ENCODE measurements around the gene SMIM29.

SMIM29 gene

DNA sequence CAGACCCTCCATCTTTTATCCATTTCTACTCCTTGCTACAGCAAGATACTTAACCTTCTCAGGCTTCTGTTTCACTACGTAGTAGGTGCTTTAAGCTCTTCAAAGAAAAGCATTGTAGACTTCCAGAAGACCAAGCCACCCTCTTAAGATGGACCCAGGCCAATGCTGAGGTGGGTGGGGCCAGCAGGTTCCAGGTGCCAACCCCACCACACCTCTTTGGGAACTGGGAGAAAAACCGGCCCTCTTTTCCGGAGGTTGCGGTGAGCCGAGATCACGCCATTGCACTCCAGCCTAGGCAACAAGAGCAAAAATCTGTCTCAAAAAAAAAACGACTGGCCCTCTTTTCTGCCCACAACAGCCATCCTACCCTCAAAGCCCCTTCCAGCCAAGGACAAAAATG is 22.7 kb downstream of the SMIM29 start:
- no peak for DNase-seq

DNA sequence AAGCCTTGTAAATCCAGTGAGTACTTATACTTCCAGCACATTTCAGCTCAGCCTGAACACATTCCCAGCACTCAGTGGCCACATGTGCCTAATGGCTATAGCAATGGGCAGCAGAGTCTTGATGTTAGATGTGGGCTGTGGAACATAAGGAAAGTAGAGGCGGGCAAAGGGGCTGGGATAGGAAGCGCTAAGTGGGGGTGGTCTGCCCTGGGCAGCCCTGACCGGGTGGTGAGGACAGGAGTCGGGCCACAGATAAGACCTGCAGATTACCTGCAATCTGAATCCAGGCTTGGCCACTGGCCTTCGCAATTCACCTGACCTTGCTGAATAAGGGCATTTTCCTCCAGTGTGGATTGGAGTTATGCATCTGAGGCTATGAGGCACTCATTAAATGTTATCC is 23.3 kb downstream of the SMIM29 start:
- DNase-seq, result no peak

DNA sequence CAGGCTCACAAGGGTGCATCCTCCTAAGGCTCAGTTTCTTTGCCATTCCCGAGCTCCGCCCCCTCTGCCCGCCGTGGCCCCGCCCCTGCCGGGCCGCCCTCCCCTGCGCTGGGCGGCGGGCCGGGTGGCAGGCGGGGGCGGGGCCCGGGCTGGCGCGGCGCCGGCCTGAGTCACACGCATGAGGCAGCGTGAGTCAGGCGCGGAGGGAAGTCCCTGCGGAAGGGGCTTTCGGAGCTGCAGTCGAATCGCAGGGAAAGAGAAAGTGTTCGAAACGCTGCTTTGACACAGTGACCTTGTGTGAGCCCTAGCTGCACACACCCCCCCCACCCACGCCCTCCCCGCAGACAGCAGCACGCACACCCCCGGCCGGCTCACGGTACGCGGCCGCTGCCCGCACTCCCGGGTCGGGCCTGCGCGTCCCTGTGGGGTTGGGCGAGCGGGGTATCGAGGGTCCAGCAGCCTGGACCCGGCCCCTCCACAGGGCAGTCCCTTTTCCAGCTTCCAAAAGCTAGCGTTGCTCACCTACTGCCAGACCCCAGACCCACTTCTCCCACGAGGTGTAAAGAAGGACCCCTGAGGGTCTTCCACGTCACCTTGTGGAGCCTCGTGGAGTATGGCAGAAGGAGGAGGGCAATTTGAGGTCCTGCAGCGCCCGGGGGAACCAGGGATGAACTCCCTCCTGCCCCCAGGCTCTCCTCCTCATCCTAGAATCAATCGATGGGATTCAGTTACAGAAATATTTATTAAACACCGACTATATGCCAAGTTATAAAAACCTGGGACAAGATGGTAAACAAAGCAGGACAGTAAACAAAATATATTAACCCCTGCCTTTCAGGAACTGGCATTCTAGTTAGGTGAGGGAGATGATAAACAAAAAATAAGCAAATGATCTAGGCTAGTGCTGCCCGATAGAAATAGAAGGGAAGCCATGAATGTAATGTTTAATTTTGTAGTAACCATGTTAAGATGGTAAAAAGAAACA is 24.6 kb downstream of the SMIM29 start:
- peak; percentile 96 to 99 (median 98) for DNase-seq

DNA sequence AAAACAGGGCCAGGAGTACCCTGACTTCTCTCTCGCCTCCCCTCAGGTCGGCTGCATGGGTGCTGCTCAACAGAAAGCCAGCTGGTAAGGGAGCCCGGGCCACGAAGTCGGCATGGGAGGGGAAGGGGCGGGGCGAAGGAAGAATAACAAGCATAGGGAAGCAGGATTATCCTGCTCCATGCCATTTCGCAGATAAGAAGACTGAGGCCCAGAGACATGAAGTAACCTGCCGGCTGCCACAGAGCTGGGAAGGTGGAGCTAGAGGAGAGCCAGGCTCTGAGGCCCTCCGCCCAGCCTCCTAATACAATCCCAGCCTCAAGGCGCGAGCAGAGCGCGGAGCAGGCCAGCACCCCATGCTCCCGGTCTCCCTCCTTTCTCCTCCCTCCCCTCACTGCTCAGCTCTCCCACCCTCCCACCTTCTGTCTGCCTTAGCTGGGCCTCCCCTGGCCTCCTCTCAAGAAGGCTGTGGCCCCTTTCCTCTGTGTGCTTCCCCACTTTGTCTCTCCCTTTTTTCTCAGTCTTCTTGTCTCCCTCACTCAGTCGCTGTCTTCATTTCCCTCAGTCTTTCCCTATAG is 25.3 kb downstream of the SMIM29 start:
- no peak for DNase-seq

DNA sequence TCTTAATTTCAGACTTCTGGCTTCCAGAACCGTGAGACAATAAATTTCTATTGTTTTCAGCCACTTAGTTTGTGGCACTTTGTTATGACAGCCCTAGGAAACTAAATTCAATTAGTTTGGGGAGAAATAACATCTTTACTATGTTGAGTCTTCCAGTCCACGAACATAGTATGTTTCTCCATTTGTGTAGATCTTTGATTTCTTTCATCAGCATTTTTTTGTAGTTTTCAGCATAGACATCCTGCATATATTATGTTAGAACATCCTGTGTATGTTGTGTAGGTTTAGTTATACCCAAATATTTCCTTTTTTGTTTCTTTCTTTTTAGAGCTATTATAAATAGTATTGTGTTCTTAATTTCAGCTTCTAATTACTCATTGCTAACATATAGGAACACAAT is 30.1 kb downstream of the SMIM29 start:
- DNase-seq, result no peak

DNA sequence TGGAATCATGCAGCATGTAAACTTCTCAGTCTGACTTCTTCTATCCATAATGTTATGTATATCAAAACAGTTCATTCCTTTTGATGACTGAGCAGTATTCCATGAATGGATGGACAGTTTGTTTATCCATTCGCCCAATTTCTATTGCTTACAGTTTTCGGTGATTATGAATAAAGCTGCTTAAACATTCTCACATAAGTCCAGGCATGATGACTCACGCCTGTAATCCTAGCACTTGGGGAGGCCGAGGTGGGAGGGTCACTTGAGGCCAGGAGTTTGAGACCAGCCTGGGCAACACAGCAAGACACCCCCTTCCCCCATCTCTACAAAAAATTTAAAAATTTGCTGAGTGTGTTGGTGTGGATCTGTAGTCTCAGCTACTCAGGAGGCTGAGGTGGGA is 35.0 kb downstream of the SMIM29 start:
- no peak for DNase-seq

DNA sequence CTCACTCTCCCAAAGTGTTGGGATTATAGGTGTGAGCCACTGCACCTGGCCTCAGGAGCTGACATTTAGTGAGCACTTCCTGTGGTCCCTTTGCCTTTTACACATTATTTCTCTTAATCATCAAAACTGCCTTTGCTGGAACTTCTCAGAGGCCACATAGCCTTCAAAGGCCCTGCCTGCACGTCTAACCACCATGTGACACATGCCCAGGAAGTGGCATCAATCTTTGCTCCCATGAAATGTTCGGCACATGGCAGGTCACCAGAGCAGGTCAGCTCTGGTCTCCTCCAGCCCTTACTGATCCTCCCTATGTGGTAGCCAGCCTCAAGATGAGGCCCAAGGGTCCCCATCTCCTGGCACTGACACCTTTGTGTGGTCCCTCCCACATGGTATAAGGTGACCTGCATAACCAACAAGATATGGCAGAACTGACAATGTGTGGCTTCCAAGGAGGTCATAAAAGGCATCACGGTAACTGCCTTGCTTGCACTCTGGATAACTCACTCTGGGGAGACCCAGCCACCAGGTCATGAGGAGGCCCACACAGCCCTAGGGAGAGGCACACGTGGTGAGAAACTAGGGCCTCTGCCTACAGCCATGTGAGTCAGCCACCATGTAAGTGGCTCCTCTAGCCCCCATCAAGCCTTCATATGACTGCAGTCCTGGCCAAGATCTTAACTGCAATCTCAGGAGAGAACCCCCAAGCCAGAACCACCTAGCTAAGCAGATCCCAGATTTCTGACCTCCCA is 40.9 kb downstream of the SMIM29 start:
- DNase-seq, result peak; percentile 38 to 69 (median 48)

DNA sequence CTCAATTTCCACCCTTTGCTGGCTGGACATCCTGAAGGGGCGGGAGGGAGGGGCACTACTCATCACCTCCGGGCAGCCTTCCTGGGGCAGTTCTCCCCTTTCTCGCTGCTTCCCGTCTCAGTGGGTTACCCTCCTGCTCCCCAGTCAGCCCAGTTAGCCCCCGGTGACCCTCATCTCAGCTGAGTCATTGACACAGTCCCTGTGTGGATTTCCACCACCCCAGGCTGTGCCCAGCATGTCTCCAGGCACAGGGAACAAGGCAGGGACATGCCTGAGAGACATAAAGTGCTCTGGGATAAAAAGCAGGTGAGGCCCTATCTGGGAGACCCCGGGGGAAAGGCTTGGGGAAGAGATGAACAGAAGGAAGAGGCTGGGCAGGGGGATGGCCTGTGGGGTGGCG is 42.1 kb downstream of the SMIM29 start:
- no peak for DNase-seq

DNA sequence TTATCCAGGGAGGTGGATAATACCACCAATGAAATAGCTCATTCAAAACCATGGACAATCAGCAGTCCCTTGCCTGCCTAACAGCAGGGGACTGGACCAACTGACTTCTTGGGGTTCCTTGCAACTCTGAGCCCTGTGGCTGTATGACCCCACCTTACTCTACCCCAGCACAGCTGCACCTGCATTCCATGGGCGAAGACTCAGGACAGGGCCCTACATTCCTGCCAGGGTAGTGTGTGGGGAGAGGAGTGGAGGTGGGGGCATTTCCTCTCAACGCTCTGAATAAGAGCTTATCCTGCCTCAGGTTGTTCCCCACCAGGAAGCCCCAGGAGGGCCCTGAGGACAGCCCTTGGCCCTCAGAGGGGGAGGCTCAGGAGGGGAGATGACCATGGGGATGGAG is 42.9 kb downstream of the SMIM29 start:
- DNase-seq, result no peak

DNA sequence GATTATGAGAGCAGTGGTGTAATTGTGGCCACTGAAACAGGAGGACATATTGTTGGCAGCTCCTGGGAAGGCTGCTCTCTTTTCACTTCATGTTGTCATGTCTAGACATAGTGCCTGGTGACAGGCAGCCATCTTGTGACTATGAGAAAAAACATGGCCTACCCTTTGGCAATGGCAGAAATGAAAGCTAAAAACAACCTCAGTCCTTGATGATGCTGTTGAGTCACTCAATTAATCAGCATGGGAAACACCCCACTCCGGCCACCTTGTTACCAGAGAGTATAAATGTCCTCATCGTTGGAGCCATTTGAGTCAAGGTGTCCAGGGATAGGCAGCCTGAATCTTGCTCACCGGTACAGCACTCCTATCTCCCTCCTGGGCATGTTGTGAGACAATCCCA is 43.3 kb downstream of the SMIM29 start:
- DNase-seq, result peak in 1 of 4 experiments; percentile 32

DNA sequence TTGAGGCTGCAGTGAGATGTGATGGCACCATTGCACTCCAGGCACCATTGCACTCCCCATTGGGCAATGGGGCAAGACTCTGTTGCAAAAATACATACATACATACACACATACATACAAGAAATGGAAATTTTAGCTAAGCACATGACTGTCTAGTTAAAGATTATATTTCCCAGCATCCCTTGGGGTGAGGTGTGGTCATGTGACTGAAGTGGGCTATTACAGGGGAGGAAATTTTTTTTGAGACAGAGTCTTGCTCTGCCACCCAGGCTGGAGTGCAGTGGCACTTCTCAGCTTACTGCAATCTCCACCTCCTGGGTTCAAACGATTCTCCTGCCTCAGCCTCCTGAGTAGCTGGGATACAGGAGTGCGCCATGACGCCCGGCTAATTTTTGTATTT is 44.1 kb downstream of the SMIM29 start:
- no peak for DNase-seq

DNA sequence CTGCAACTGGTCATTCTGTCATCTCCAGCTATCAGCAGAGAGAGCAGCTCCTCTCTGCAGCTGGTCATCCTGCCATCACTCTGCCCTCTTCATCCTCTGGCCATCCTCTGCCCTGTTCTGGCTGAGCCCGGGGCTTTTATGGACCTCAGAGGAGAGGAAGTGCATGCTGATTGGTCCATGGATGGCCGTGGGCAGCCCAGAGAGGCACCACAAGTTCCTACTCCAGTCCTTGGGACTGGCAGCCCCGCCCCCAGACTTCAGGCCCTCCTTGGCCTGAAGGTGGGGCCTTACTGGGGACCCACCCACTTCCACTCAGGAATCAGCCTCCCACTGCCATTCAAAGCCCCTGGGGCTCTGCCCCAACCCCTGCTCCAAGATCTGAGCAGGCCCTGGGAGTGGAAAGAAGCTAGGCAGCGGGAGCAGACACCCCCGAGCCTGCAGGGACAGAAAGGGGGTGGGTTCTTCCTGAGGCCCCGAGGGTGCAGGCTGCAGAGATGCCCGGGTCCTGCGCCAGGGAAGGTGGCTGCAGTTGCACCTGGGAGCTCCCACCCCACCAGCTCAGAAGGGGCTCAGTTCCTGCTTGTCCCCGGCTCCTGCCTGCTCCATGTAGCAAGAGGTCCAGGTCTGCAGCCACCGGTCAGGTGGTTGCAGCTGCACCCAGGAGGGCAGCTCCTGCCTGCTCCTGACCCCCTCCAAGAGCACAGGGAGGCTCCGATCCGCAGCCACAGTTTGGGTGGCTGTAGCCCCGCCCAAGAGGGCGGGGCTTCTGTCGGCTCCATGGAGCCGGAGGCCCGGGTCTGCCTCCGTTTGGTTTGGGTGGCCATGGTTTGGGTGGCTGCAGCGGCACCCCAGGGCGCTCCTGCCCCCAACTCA is 46.2 kb downstream of the SMIM29 start:
- DNase-seq, result peak; percentile 30 to 49 (median 44)

DNA sequence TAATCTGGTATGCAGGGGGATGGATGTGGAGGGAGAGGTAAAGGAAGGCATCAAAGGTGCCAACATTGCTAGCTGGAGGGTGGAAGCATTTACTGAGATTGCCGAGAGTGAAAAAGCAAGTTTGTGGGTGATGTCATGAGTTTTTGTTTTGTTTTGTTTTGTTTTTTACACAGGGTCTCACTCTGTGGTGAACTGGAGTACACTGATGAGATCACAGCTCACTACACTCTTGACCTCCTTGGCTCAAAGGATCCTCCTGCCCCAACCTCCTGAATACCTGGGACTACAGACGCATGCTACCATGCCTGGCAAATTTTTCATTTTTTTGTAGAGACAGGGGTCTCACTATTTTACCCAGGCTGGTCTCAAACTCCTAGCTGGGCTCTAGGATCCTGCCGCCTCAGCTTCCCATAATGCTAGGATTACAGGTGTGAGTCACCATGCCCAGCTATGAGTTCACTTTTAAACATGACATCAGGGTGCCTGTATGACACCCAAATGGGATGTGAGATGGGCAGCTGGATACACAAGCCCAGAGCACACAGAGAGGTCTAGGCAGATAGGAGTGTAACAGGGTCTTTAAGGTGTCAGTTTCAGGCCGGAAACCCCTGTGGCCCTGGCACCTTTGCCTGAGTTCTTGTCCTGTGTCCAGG is 47.2 kb downstream of the SMIM29 start:
- DNase-seq, result no peak

DNA sequence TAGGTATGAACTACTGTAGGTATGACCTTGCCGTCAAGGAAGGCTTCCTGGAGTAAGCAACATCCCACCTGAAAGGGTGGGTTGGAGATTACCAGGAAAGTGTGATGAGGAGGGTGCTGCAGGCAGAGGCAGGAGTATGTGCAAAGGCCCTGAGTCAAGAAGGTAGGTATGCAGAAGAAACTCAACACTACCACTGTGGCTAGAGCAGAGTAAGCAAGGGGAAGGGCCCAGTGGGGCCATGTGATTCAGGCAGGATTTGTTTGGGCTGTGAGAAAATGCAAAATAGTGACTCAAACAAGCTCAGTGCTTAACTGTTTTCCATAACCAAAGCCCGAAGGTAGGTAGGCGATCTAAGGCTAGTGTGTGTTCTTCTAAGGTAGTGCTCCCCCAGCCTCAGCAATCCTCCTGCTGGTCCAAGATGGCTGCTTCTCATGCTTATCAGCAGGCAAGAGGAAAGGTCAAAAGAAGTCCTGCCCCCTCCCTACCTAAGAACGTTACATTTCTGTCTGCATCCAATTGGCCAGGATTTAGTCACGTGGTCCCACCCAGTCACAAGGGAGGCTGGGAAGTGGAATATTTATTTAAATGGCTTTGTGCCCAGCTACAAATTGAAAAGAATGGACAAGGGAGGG is 48.4 kb downstream of the SMIM29 start:
- no peak for DNase-seq

DNA sequence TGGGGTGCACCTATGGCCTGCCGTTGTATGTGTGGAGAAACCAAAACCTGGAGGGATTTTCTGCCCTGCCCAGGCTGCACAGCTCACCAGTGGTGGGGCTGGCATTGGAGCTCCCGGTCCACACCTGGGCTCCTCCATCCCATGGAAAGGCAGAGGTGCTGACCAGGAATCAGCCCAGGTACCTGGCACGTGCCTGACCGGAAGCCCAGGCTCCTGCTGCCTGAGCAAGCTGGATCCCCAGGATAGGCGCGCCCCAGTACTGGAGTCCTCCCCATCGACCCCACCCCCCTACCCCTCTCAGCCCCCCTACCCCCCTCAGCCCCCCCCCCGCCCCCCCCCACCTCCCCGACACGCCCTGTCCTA is 52.0 kb downstream of the SMIM29 start:
- DNase-seq, result no peak

Data from suppressor macrophage (primary cell).